Measurements from ENCODE around the gene NEUROD2. TPM values are rescaled to one million over a fixed set of nuclear protein-coding genes. Genes with fewer than 3 reads are reported as not detected.

The NEUROD2 gene
- total RNA-seq, 1 donor from 2014 or later: not detected

GRCh38 chr17:39640591-39641031, 32.9 kb upstream of the NEUROD2 start:
- Histone ChIP-seq H3K4me1 (peaks cover 49% of the 10 kb centered on the region), H3K4me2 (no peak overlapping the region), H3K4me3 (no peak overlapping the region), H3K27me3 (no peaks in the 10 kb centered on the region), H2AFZ (replicated peaks) (no peak overlapping the region), H3K27ac (no peak overlapping the region), H3K36me3 (no peaks in the 10 kb centered on the region), H4K20me1 (ENCODE audit: low read depth) (peaks cover 77% of the 10 kb centered on the region), H3F3A (ENCODE audit: low read depth) (peaks cover 24% of the 10 kb centered on the region), H3K79me2 (ENCODE audit: low read depth) (peaks cover 67% of the 10 kb centered on the region), H3K9ac (no peak overlapping the region), H3K9me3 (ENCODE audit: low read depth) (no peaks in the 10 kb centered on the region)
- no peaks in the 10 kb centered on the region for H3K9me3 Mint-ChIP-seq
- H3K27me3 Mint-ChIP-seq (ENCODE audit: insufficient read depth, low read depth): peaks cover 7% of the 10 kb centered on the region
- peaks cover 2% of the 10 kb centered on the region for H3K36me3 Mint-ChIP-seq
- TF ChIP-seq EZH2phosphoT487 (IDR thresholded peaks at IDR 0.05): no peak
- TF ChIP-seq CTCF (IDR thresholded peaks at IDR 0.05): no peak
- TF ChIP-seq EZH2 (IDR thresholded peaks at IDR 0.05): no peak
- H3K4me3 Mint-ChIP-seq: peak overlapping the region; percentile 27
- DNase-seq (ENCODE audit: low spot score): no peak
- no peak overlapping the region for H3K27ac Mint-ChIP-seq
- H3K4me1 Mint-ChIP-seq: peaks cover 60% of the 10 kb centered on the region

- Histone ChIP-seq H3K36me3 (no peaks in the 10 kb centered on the region), H4K20me1 (ENCODE audit: low read depth) (peaks cover 69% of the 10 kb centered on the region), H3F3A (ENCODE audit: low read depth) (peaks cover 25% of the 10 kb centered on the region), H3K4me1 (peaks cover 43% of the 10 kb centered on the region), H3K79me2 (ENCODE audit: low read depth) (peaks cover 60% of the 10 kb centered on the region), H2AFZ (replicated peaks) (no peak overlapping the region), H3K27me3 (no peaks in the 10 kb centered on the region), H3K9ac (no peak overlapping the region), H3K4me3 (no peak overlapping the region), H3K9me3 (ENCODE audit: low read depth) (no peaks in the 10 kb centered on the region), H3K4me2 (peak overlapping the region; percentile 2), H3K27ac (no peak overlapping the region)
- H3K9me3 Mint-ChIP-seq: no peaks in the 10 kb centered on the region
- peak overlapping the region; percentile 71 for H3K4me3 Mint-ChIP-seq
- no peak for TF ChIP-seq CTCF (IDR thresholded peaks at IDR 0.05)
- DNase-seq (ENCODE audit: low spot score): no peak
- peaks cover 55% of the 10 kb centered on the region for H3K4me1 Mint-ChIP-seq
- H3K36me3 Mint-ChIP-seq: peaks cover 2% of the 10 kb centered on the region
- H3K27me3 Mint-ChIP-seq (ENCODE audit: insufficient read depth, low read depth): peaks cover 7% of the 10 kb centered on the region
- peak overlapping the region; percentile 70 for H3K27ac Mint-ChIP-seq
Observed at GRCh38 chr17:39639566-39640458, 32.1 kb upstream of the NEUROD2 start.

GRCh38 chr17:39639043-39639442, 31.3 kb upstream of the NEUROD2 start:
- H3K4me2 ChIP-seq: no peak overlapping the region
- H3K4me1 ChIP-seq: peaks cover 36% of the 10 kb centered on the region
- H3F3A ChIP-seq (ENCODE audit: low read depth): peaks cover 21% of the 10 kb centered on the region
- peaks cover 62% of the 10 kb centered on the region for H4K20me1 ChIP-seq (ENCODE audit: low read depth)
- no peak for DNase-seq (ENCODE audit: low spot score)
- H3K27me3 Mint-ChIP-seq (ENCODE audit: insufficient read depth, low read depth): peaks cover 7% of the 10 kb centered on the region
- no peak overlapping the region for H3K9ac ChIP-seq
- H3K27me3 ChIP-seq: no peaks in the 10 kb centered on the region
- no peak overlapping the region for H3K27ac ChIP-seq
- TF ChIP-seq EZH2 (IDR thresholded peaks at IDR 0.05): no peak
- TF ChIP-seq EZH2phosphoT487 (IDR thresholded peaks at IDR 0.05): no peak
- TF ChIP-seq CTCF (IDR thresholded peaks at IDR 0.05): no peak
- H3K9me3 ChIP-seq (ENCODE audit: low read depth): no peaks in the 10 kb centered on the region
- H3K9me3 Mint-ChIP-seq: no peaks in the 10 kb centered on the region
- no peak overlapping the region for H3K4me3 ChIP-seq
- H3K4me3 Mint-ChIP-seq: peak overlapping the region; percentile 71
- H3K79me2 ChIP-seq (ENCODE audit: low read depth): peaks cover 58% of the 10 kb centered on the region
- H3K36me3 ChIP-seq: no peaks in the 10 kb centered on the region
- no peak overlapping the region for H2AFZ ChIP-seq (replicated peaks)
- H3K27ac Mint-ChIP-seq: no peak overlapping the region
- H3K4me1 Mint-ChIP-seq: peaks cover 54% of the 10 kb centered on the region
- peaks cover 2% of the 10 kb centered on the region for H3K36me3 Mint-ChIP-seq

Data from neural progenitor cell (in vitro differentiated cells).